HG03039 (cell line): ENCODE measurements around the gene CFAP251.

ENCODE experiments used
- ATAC-seq: cut with Tn5 transposase; IDR thresholded peaks from one replicate; pipeline ENCODE4 v1.9.1; 2021; ENCODE audit warnings: mild to moderate bottlenecking, moderate library complexity; ENCODE audit not compliant: unreplicated experiment

The CFAP251 gene

DNA sequence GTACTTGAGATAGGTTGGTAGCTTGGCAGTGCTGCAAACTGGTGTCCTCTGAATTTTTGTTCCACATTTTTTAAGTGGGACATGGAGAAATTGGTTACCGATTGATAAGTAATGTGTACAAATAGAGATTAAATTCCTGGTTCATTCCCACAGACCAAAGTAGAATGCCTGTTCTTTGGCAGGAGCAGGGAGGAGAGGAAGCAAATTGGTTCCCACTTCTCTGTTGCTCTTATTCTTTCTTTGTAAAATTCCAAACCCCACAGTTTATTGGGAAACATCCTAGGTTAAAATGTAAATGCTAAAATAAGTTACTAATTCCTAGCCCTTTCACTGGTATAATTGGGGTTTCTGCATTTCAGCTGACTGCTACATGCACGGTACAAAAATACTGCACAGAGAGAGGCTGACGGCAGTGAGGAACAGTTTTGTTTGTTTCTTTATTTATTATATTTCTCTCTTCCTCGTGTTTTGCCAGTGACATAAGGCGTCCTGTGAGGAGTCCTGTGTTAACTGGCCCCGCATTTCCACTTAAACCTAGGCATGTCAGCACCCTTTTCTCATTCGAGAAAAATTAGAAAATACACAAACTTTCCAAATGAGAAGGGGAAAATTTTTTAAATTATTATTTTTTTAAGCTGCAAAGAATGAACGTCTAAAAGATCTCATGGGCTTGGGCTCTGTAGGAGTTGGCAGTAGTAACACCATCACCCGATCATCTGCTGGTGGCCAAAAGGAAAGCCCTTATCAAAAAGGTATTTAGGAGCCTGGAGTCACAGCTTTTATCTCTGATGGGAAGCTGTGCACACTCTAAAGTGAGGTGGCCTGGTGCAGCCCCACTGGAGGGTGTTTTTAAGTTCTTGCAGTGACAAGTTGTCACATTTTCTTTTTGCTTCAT lies 77.9 kb downstream of the CFAP251 start:
- no peak for ATAC-seq

DNA sequence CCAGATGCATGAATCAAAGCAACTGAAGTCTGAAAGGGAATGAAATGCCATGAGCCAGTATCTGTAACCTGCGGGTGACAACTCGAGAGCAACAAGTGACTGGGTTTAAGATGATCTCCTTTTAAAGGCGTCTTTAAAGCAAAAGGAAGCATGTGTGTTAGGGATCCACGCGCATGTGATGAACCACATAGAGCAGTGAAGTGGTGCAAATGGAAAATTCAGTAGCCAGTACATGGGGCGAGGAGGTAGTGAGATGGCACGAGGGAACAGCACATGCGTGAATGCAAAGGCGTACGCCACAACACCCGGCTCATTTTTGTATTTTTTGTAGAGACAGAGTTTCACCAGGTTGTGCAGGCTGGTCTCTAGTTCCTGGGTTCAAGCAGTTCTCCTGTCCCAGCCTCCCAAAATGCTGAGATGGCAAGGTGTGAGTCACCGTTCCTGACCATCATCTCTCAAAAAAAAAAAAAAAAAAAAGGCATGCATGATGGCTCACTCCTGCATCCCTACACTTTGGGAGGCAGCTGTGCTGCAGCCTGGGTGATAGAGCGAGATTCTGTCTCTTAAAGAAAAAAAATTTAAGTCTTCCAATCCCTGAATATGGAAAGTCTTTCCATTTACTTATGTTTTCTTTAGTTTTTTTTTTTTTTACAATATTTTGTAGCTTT lies 78.7 kb downstream of the CFAP251 start:
- no peak for ATAC-seq

DNA sequence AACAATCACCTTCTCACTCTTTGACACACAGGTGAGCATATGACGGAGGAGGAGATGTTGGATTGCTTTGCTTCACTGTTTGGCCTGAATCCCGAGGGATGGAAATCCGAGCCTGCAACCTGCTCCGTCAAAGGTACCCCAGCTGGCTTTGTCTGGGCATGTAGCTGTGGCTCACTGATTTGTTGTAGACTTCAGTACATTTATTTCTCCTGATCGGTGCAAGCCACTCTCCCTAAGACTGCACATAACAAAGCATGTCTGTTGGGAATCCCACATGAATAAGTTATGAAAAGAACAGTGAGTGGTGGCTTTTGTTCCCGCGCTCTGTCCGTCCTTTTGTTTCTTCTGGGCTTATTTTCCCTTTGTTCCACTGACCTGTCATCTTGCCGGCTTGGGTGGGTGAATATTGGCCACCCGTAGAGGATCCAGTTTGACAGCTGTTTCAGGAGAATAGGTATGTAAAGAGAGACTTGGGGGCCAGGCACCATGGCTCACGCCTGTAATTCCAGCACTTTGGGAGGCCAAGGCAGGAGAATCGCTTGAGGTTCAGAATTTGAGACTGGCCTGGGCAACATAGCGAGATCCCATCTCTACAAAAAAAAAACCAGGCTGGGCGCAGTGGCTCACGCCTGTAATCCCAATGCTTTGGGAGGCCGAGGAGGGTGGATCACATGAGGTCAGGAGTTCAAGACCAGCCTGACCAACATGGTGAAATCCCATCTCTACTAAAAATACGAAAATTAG lies 83.2 kb downstream of the CFAP251 start:
- no peak for ATAC-seq

DNA sequence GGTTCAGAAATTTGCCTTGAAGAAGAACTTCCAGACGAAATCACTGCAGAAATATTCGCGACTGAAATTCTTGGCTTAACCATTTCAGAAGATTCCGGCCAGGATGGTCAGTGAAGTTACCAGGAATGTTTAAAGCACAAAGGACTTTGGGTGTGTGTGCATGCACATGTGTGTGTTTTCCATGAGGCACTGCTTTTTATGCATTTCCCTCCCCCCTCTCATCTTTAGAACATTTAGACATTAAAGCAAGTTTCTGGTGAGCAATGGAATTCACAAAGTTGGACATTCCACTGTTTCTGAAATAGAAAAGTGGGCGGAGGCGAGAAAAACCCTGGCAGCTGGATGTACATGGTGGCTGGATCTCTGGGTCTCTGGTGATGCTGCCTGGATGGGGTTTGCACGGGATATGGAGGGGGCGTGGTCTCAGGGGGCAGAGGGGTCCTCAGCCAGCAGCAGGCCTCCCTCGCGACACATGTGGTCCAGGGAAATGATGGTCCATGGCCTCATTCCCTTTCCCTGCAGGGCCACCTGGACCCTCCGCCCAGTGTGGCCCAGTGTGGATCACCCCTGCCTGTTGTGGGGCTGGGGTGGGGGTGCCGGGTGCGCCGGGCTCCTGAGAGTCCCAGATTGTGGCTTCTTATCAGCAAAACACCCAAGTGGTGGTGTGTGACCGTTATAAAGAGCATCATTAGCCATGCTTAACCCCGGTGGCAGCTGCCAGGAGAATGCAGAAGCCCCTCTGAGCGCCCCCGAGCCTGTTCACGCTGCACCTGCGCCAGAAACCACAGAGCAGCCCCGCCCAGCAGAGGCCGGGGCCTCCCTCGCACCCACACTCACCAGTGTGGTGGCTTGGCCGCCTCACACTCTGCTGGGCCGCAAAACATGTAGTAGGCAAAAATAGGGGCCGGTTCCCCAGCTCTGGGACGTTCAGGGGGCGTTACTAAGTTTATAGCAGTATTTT lies 85.5 kb downstream of the CFAP251 start:
- ATAC-seq = no peak

DNA sequence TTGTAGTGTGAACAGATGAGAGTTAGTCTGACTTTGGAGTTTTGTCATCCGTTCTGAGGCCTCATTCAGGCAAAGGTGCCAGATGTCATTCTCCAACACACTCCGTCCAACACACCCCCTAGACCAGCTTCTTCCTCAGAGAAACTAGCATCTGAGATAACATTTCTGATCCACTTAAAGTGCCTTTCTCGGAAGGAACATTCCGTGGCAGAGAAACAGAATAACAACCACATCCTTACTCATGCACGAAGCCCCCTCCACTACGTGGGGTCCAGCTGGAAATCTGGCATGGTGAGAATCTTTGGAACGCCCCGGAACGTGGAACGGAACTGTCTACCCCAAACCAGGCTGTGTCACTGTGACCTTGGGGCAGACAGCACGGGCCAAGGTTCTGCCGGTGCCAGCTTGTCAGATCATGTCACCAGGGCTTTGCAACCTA lies 86.3 kb downstream of the CFAP251 start:
- ATAC-seq = no peak

DNA sequence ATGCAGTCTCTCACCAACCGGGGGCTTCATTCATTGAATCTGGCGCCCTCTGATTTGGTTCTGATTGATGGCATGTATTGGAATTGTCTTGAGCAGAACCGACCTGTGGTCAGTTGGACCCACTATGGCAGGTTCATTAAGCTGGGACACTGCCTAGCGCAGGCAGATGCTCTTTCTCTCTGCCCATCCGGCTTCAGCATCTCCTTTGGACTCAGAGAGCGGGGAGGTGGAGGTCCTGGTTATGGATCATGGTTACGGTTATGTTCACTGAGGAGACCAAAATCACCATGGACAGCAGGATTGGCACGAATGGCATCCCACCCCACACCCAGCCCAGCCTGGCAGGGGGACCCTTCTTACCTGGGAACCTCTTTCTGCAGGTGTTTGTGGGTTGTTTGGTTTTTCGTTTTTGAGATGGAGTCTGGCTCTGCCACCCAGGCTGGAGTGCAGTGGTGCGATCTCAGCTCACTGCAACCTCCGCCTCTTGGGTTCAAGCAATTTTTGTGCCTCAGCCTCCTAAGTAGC lies 86.9 kb downstream of the CFAP251 start:
- ATAC-seq = no peak

DNA sequence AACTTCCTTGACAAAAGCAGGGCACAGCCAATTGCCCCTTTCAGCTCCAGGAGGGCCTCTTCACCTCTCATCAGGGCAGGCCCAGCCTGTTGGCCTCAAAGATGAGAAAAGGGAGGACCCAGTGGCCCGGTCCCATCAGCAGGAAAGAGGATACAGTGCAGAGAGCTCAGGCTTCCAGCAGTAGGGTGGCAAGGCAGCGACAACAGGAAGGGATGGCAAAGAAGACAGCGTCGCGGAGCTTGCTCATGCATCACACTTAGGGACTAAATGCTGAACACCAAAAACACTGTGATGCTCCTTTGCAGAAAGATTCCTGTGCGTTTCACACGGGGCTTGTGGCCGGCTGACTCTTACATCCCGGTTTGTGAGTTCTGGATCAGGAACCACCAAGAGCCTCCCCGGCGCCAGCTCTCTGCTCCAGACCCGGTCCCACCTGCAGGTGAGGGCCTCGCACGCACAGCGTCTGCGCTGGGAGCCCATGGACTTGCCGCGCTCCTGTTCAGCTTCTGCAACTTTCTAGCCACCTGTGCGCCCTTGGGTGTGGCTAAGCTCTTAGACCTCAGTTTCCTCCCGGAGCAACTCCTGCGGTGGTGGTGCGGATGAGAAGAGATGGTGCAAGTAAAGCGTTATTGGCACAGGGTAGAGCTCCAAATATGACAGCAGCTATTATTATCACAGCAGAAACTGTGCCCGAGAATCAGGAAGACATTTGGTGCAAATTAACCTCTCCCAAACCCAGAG lies 88.0 kb downstream of the CFAP251 start:
- no peak for ATAC-seq

DNA sequence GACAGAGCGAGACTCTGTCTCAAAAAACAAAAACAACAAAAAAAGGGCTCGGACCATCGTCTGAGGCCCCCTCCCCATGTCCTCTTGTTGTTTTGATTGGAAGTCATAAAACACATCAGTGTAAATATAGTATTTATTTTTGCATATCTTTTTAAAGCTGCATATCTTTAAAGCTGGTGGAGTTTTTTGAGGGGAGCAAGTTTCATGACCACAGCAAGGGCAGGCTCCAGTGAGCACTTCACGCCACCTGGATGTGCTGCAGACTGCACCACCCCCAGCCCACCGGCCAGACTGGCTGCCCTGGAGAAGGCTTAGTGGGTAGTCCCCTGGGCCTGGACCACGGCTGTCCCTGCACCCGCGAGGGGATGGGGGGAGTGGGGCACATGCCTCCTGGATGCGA lies 91.3 kb downstream of the CFAP251 start:
- ATAC-seq = no peak

DNA sequence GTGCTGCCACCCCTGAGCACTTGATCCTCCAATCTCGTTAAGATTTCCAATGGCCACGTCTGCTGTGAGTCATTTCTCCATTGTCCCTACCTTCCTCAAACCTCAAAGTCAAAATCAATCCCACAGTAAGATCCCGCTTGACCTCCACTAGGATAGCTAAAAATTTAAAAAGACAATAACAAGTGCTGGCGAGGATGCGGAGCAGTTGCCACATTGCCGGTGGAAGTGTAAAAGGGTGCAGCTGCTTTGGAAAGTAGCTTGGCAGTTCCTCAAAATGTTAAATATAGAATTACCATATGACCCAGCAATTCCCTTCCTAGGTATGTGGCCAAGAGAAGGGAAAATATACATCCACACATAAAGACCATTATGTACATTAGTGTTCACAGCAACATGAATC lies 93.8 kb downstream of the CFAP251 start:
- ATAC-seq = no peak

DNA sequence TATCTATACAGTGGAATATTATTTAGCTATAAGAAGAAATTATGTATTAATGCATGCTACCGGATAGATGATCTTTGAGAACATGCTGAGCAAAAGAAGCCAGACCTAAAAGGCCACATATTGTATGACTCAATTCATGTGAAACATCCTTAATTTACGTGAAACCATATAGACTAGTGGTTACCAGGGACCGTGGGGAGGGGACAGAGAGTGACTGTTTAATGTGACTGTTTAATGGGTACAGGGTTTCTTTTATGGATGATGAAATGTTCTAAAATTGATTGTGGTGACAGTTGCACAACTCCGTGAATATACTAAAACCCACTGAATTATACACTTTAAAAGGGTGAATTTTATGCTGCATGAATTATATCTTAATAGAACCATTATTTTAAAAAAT lies 94.7 kb downstream of the CFAP251 start:
- no peak for ATAC-seq

DNA sequence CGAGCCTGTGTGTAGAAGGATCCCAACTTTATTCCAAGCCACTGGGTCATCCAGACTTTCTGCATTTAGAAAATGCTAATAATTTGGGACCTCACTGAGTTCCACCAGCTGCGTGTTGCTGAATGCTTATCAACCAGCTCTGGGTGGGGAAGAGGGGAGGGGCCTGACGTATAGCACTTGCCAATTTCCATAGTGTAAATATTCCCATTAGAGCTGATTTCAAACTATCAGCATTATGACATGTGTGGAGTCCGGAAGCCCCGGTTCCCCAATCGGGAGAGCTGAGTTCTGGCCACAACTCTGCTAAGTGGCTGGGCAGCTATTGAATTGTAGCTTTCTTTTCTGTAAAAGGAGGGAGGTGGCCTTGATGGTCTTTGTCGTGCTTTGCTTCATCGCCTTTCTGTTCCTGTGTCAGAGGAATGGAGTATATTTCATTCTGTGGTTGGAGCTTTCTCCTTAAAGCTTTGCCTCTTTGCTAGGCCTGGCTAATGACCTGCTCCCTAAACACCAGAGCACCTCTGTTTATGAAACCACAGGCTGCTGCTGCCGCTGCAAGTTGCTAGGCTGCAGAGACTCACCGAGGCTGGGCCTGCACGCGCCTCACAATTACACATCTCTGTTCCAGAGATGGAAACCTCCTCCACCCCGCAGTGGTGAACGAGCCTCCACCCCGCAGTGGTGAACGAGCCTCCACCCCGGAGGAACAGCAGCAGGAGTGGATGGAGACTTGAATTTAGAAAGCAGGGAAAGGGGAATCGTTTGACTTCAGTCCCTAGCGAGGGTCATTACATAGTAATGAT lies 95.6 kb downstream of the CFAP251 start:
- ATAC-seq = no peak

DNA sequence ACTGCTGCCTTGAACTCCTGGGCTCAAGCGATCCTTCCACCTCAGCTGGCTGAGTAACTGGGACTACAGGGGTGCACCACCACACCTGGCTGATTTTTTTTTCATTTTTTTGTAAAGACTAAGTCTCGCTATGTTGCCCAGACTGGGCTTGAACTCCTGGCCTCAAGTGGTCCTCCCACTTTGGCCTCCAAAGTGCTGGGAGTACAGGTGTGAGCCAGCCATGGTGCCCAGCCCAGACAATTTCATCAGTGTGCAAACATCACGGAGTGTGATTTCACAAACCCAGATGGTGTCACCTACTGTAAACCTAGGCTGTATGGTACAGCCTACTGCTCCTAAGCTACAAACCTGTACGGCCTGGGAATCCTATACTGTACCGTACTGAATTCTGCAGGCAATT lies 96.4 kb downstream of the CFAP251 start:
- ATAC-seq = no peak

DNA sequence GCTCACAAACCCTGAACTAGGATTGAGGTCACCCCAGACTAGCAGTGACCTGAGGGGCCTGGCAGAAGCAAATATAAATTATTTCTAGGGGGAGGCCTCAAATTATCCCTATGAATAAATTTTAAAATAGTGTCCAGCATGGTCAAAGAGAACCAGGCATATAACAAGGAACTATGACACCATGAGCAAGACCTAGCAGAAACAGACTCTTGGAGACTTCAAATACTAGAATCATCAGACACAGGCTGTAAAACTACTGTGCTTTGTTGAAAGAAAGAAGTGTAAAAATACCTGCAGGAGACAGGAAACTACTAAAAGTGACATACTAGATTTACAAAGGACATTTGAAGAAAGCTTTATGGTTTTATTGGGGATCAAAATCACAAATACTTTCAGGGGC lies 100.1 kb downstream of the CFAP251 start:
- ATAC-seq = no peak

DNA sequence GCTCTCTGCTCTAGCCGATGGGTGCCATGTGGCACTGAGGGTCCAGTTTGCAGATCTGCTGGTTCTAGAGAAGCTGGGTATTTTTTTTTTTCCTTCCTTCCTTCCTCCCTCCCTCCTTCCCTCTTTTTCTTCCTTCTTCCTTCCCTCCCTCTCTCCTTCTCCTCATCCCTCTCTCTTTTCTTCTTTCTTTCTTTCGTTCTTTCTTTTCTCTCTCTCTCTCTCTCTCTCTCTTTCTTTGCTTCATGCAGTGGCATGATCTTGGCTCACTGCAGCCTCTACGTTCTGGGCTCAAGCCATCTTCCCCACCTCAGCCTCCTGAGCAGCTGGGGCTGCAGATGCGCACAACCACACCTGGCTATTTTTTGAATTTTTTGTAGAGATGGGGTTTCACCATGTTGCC lies 100.5 kb downstream of the CFAP251 start:
- ATAC-seq = no peak

DNA sequence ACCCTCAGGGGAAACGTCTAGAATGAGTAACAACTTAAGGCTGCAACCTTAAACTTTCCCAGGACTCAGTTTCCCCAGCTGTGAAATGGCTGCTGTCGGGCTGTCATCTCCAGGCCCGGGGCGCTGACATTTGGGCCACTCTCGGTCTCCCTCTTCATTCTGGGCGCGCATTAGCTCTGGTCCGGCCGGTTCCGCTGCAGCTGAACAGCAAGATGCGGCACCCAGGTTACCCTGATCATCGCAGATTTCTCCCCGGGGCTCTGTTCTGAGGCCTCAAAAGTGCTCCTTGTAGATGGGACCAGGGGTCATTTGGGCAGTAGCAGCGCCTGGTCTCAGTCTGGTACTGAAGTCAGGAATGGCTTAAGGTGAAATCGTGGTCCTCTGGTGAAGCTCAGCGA lies 102.4 kb downstream of the CFAP251 start:
- ATAC-seq = no peak

DNA sequence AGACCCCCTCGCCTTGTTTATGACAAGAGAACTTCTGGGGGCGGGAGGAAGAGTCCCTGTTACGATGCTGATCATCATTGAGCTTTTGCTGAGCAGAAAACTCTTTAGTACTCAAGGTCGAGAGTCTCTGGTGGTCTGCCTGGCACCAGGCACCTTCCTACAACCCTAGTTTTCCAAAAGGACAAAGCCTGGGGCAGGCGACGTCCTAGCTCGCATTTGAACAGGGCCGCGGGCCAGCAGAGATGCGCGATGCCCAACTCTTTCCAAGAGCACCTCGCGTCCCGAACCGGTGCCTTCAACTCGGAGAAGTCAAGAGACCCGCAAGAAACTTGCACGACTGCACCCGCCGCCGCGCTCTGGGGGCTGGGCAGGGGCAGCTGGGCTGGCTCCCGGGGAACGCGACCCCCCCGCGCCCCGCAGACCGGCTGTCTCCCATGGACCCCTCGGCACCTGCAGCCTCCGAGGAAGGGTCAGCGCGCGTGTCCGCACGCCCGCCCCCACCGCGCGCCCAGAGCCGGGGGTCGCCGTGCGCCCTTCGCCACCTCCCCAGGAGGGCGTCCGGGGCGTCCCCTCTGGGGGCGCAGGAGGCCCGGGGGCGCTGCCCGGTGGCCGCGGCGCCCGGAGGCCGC lies 102.9 kb downstream of the CFAP251 start:
- ATAC-seq = no peak

DNA sequence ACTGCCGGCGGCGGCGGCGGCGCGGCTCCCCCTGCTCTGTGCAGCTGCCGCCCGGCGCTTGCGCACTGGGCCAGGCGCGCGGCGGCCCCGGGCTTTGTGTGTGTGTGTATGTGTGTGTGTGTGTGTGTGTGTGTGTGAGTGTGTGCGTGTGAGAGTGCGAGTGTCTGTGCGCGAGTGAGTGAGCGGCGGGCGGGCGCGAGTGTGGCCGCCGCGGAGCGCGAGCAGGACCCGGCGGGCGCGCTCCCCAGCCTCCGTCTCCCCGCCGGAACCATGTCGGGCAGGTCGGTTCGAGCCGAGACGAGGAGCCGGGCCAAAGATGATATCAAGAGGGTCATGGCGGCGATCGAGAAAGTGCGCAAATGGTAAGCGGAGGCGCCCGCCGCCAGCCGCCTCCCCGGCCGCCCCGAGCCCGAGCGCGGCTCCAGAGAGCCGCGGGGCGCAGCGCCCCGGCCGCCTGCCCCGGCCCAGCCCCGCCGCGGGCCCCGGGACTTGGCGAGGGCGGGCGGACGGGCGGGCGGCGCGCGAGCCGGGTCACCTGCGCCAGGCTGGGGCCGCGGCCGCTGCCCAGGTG lies 103.5 kb downstream of the CFAP251 start, which contains the start of gene BCL7A:
BCL7A (plus strand) TSS at position 63 of the 571 bp plus-strand sequence; CDS start at position 271, 208 bp downstream.
- ATAC-seq = no peak
